GM10266 (cell line): ENCODE results near the gene KCNJ12.
"Not testable (repeated sequence)": the region's sequence is repeated elsewhere in the genome, so short reads cannot be mapped to it uniquely, and the experiment has no call there.

ENCODE experiments used
- DNase-seq: peaks from one replicate; pipeline ENCODE4 v3.0.0; 2012; ENCODE audit errors: extremely low spot score
- CTCF ChIP-seq: IDR thresholded peaks from 2 replicates; pipeline ENCODE4 v1.5.1; 2012; ENCODE audit warnings: mild to moderate bottlenecking, low read depth; ENCODE audit not compliant: control insufficient read depth, insufficient read depth; ENCODE audit errors: missing control alignments

KCNJ12 gene

DNA sequence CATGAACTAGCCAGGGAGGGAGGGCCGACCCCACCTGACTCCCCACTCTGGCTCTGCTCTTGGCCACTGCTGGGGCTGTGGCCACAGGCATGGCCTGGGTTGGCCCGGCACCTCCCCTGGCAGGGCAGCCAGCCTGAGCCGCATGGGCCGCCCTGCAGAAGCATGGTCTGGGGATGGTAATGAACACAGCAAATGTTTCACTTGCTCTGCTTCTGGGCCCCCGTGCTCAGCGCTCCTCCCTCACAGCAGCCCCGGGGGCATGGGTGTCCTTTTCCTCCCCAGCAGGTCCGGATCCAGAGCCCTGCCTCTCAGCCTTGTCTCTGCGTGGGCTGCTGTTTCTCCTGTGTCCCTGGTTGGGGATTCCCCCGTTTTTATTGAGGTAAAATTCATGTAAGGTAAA is 30.9 kb upstream of the KCNJ12 start:
- DNase-seq = no peak

GRCh38 chr17:21346107-21346506 is 30.1 kb upstream of the KCNJ12 start:
- not testable (repeated sequence) for DNase-seq

More for the DNA sequence above, 30.9 kb upstream of the KCNJ12 start:
- no peak for TF ChIP-seq CTCF

DNA sequence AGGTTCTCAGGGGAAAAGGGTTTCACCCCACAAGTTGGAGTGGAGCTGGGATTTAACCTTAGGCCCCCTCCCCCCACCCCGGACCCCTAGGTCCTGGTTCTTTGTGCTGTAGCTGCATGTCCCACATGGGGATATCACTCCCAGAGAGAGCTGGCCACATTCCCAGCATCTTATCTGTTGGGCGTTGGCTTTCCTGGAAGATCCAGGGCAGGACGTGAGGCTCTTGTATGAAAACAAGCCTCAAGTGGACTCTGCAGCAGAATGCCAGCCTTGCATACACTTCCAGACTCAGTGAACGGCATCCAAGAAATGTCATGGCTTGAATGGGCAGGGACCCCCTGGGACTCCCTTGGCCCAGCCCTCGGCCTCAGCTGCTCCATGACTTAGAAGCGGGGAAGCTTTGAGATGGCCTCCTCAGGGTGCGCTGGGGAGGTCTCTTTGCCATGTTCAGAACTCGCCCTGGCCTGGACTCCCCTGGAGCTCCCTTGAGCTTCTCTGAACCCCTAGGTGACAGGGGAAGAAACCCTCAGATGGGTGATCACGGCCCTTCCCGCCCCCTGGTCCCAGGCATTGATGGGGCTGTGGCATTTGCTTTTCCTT is 29.4 kb upstream of the KCNJ12 start:
- DNase-seq = not testable (repeated sequence)

DNA sequence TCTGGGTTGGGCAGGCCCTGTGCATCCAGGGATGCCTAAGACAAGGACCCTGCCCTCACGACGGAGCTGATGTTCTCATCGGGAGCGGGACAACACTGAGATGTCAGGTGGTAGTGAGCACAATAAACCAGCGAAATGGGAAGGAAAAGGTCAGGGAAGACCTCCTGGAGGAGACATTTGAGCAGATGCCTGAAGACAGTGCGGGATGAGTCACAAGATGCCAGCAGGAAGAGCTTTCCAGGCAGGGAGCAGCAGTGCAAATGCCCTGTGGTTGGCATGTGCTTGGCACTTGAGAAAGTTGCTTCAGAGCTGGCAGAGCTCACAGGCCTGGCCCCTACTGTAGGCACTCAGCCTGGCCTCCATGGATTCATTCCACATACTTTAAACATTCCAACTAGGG is 28.5 kb upstream of the KCNJ12 start:
- not testable (repeated sequence) for DNase-seq

GRCh38 chr17:21348081-21348925 is 27.9 kb upstream of the KCNJ12 start:
- not testable (repeated sequence) for DNase-seq

DNA sequence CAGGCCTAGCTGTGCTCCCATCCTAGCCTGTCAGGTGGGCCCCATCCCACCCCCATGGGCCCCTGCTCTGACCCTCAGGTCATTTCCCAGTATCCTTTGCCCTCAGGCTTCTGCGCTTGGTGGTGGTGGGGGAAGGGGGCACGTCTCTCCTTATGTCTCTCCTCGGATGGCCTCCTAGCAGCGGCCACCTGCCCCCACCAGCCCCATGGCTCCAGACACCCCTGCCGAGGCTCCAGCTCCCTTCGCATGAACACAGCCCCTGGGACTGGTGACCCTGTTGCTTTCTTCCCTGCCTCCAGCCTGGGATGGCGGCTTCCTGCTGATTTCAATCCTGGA is 27.3 kb upstream of the KCNJ12 start:
- DNase-seq = not testable (repeated sequence)

GRCh38 chr17:21349358-21350050 is 26.7 kb upstream of the KCNJ12 start:
- not testable (repeated sequence) for DNase-seq

GRCh38 chr17:21350495-21350894 is 25.7 kb upstream of the KCNJ12 start:
- not testable (repeated sequence) for DNase-seq

GRCh38 chr17:21351366-21352065 is 24.6 kb upstream of the KCNJ12 start:
- DNase-seq = no peak
- no peak for TF ChIP-seq CTCF

DNA sequence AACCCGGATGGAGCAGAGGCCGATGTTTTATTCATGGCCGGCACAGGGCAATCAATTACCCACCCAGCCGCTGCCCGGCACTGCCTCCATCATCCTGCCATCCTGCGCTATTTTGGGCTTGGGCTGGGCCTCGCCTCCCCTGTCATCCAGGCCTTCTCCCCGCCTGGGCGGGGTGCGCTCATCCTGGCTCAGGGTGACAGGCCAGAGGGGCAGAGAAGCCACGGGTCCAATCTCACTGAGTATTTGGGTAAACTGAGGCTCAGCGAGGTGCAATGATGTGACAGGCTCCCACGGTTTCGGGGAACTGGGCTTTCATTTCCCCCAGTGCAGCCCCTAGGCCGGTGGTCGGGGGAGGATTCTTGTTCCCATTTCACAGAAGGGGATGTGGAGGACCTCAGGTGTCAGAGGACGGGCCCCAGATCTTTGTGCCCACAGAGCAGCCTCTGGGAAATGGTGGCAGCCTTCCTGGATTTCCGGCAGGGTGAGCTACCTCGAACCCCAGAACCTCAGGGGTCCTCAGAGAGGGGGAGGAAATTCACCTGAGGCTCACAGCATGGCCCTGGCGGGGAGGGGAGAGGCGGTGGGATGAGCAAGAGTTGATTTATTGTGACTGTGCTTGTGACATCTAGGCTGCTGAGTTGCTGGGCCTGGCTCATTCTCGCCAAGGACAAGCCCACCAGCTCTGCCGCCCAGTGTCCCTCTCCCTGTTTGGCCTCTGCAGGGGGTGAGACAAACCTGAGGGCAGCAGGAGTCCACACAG is 23.8 kb upstream of the KCNJ12 start:
- no peak for TF ChIP-seq CTCF
- no peak for DNase-seq

DNA sequence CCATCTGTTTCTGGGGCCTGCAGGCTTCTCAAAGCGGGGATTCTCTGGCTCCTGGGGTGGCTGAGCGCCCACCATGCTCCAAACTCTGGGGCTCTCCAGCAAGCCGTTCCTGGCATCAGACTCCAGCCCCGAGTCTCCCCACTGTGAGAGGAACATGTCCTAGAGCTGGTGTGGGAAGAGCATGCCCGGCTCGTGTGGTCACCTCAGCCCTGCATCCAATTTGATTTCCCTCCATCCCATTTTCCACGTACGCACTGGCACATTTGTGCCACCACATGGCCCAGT is 23.2 kb upstream of the KCNJ12 start:
- no peak for TF ChIP-seq CTCF

More for the DNA sequence above, 23.2 kb upstream of the KCNJ12 start:
- DNase-seq = no peak
